GM18498 (cell line): Measurements from ENCODE around the gene PHTF2.
"Not testable (repeated sequence)": the region's sequence is repeated elsewhere in the genome, so short reads cannot be mapped to it uniquely, and the experiment has no call there.

Source experiments
- ATAC-seq: cut with Tn5 transposase; IDR thresholded peaks from one replicate; pipeline ENCODE4 v1.9.1; 2021; ENCODE audit warnings: mild to moderate bottlenecking, moderate library complexity; ENCODE audit not compliant: unreplicated experiment

Gene PHTF2

GRCh38 chr7:77983973-77984372, 185.4 kb downstream of the PHTF2 start:
- no peak for ATAC-seq

GRCh38 chr7:77985232-77985973, 186.8 kb downstream of the PHTF2 start:
- no peak for ATAC-seq

GRCh38 chr7:77985974-77986339, 187.4 kb downstream of the PHTF2 start:
- ATAC-seq, result no peak

GRCh38 chr7:77989981-77990566, 191.5 kb downstream of the PHTF2 start:
- no peak for ATAC-seq

- ATAC-seq, result no peak
These were observed 193.1 kb downstream of the PHTF2 start for GRCh38 chr7:77991656-77992055.

- ATAC-seq, result no peak
These were observed 195.3 kb downstream of the PHTF2 start for GRCh38 chr7:77993838-77994237.

- ATAC-seq, result no peak
These were observed 197.1 kb downstream of the PHTF2 start for GRCh38 chr7:77995717-77996116.

- not testable (repeated sequence) for ATAC-seq
These were observed 200.6 kb downstream of the PHTF2 start for GRCh38 chr7:77999168-77999567.

- ATAC-seq, result no peak
These were observed 203.4 kb downstream of the PHTF2 start for GRCh38 chr7:78002021-78002420.

- ATAC-seq, result no peak
These were observed 204.1 kb downstream of the PHTF2 start for GRCh38 chr7:78002715-78003114.

GRCh38 chr7:78006063-78006755, 207.6 kb downstream of the PHTF2 start:
- ATAC-seq, result no peak
